IMR-90 (cell line): ENCODE results near the gene DIO1. TPM values are rescaled to one million over a fixed set of nuclear protein-coding genes. Genes with fewer than 3 reads are reported as not detected.

Experiments
- ATAC-seq: fragments of 200-7000 bp; cut with Tn5 transposase; 2 replicates; pipeline ENCODE4 v1.9.1; 2020; ENCODE audit warnings: low read depth, mild to moderate bottlenecking, moderate library complexity
- BruUV-seq: library from RNA; stranded (reverse); fragments of 400-500 nt; replicated peaks from 2 replicates; lab custom pipeline; 2021; lab: Mats Ljungman, UMichigan
- CTCF ChIA-PET: fragments of 300-600 bp; formaldehyde crosslinking; extraction: SDS; loops from one replicate; lab custom pipeline; 2021; ENCODE audit warnings: antibody characterized with exemption; lab: Yijun Ruan, JAX
- POLR2A ChIA-PET: fragments of 300-600 bp; sonication (Branson Sonifier 250); formaldehyde crosslinking; loops from one replicate; lab custom pipeline; 2022; ENCODE audit warnings: antibody characterized with exemption; ENCODE audit not compliant: unreplicated experiment; lab: Charles Lee
- DNase-seq: peaks from one replicate; pipeline ENCODE4 v3.0.0; 2013
- H2AFZ ChIP-seq: replicated peaks from 2 replicates; pipeline ENCODE3; 2013; ENCODE audit warnings: low read length, mild to moderate bottlenecking; ENCODE audit not compliant: poor library complexity
- H2AK5ac ChIP-seq: 2 replicates; pipeline ENCODE4 v1.6.1; 2013; ENCODE audit warnings: low read depth, low read length, inconsistent platforms
- H2AK9ac ChIP-seq: replicated peaks from 2 replicates; pipeline ENCODE3; 2013; ENCODE audit warnings: mild to moderate bottlenecking, low read depth, low read length, moderate library complexity; ENCODE audit not compliant: poor library complexity
- H2BK120ac ChIP-seq: 2 replicates; pipeline ENCODE4 v1.6.1; 2013; ENCODE audit warnings: low read depth, low read length, inconsistent platforms
- H2BK15ac ChIP-seq: 3 replicates; pipeline ENCODE4 v1.6.1; 2013; ENCODE audit warnings: low read depth, low read length, inconsistent platforms
- H2BK20ac ChIP-seq: 2 replicates; pipeline ENCODE4 v1.6.1; 2013; ENCODE audit warnings: low read depth, mild to moderate bottlenecking, inconsistent platforms, low read length, moderate library complexity
- H2BK5ac ChIP-seq: 2 replicates; pipeline ENCODE4 v1.6.1; 2013; ENCODE audit warnings: mild to moderate bottlenecking, low read depth, low read length, inconsistent platforms; ENCODE audit not compliant: poor library complexity, severe bottlenecking
- H3K14ac ChIP-seq: replicated peaks from 2 replicates; pipeline ENCODE4 v1.6.1; 2013; ENCODE audit warnings: low read depth, low read length, inconsistent platforms
- H3K18ac ChIP-seq: 2 replicates; pipeline ENCODE4 v1.6.1; 2013; ENCODE audit warnings: low read depth, low read length, control low read depth
- H3K23ac ChIP-seq: 2 replicates; pipeline ENCODE4 v1.6.1; 2013; ENCODE audit warnings: low read depth, low read length, inconsistent platforms
- H3K27ac ChIP-seq: 2 replicates; pipeline ENCODE4 v1.5.1; 2013; ENCODE audit warnings: mild to moderate bottlenecking, control low read depth, low read length; ENCODE audit not compliant: insufficient read depth
- H3K27me3 ChIP-seq: 2 replicates; pipeline ENCODE4 v1.6.1; 2013; ENCODE audit warnings: low read length; ENCODE audit not compliant: control insufficient read depth, insufficient read depth
- H3K36me3 ChIP-seq: 2 replicates; pipeline ENCODE4 v1.6.1; 2013; ENCODE audit warnings: low read length, mixed read lengths; ENCODE audit not compliant: control insufficient read depth, insufficient read depth
- H3K4ac ChIP-seq: 2 replicates; pipeline ENCODE4 v1.6.1; 2013; ENCODE audit warnings: low read depth, low read length, inconsistent platforms
- H3K4me1 ChIP-seq: 2 replicates; pipeline ENCODE4 v1.6.1; 2013; ENCODE audit warnings: low read length, mixed read lengths; ENCODE audit not compliant: control insufficient read depth, insufficient read depth
- H3K4me2 ChIP-seq: 2 replicates; pipeline ENCODE4 v1.6.1; 2013; ENCODE audit warnings: low read depth, mild to moderate bottlenecking, control low read depth, low read length, moderate library complexity
- H3K4me3 ChIP-seq: 2 replicates; pipeline ENCODE4 v1.5.1; 2013; ENCODE audit warnings: low read depth, mild to moderate bottlenecking, control low read depth, low read length, moderate library complexity; ENCODE audit not compliant: insufficient read depth
- H3K56ac ChIP-seq: 2 replicates; pipeline ENCODE4 v1.6.1; 2013; ENCODE audit warnings: low read length, inconsistent platforms; ENCODE audit not compliant: insufficient read depth; ENCODE audit errors: extremely low read depth
- H3K79me1 ChIP-seq, 2 experiments: 2 replicates each; pipeline ENCODE4 v1.6.1; 2013; ENCODE audit warnings: low read length in 2 of 2, inconsistent platforms in 1 of 2, low read depth in 1 of 2
- H3K9ac ChIP-seq: 2 replicates; pipeline ENCODE4 v1.6.1; 2013; ENCODE audit warnings: low read depth, low read length, control low read depth
- H3K9me1 ChIP-seq: 2 replicates; pipeline ENCODE4 v1.6.1; 2013; ENCODE audit warnings: low read length, inconsistent platforms; ENCODE audit not compliant: insufficient read depth
- H3K9me3 ChIP-seq: 2 replicates; pipeline ENCODE4 v1.6.1; 2013; ENCODE audit warnings: low read length; ENCODE audit not compliant: control insufficient read depth, insufficient read depth
- H4K20me1 ChIP-seq: 2 replicates; pipeline ENCODE4 v1.6.1; 2013; ENCODE audit warnings: low read length, inconsistent platforms; ENCODE audit not compliant: insufficient read depth
- H4K5ac ChIP-seq: 2 replicates; pipeline ENCODE4 v1.6.1; 2013; ENCODE audit warnings: mild to moderate bottlenecking, low read depth, low read length, control low read depth
- H4K8ac ChIP-seq, 2 experiments: 2 replicates each; pipeline ENCODE4 v1.6.1; 2013; ENCODE audit warnings: low read depth in 2 of 2, low read length in 2 of 2, control low read depth in 1 of 2, inconsistent platforms in 1 of 2
- H4K91ac ChIP-seq: 2 replicates; pipeline ENCODE4 v1.6.1; 2013; ENCODE audit warnings: low read depth, low read length, inconsistent platforms; ENCODE audit not compliant: insufficient read depth
- BHLHE40 ChIP-seq: fragments of 150-350 bp; IDR thresholded peaks from 2 replicates; pipeline ENCODE4 v1.6.1; 2016; ENCODE audit warnings: mild to moderate bottlenecking, low read depth, low read length
- CEBPB ChIP-seq: IDR thresholded peaks from 2 replicates; pipeline ENCODE4 v1.6.1; 2012; ENCODE audit warnings: low read depth, low read length, improper control_type of control experiment
- CHD1 ChIP-seq: IDR thresholded peaks from 2 replicates; pipeline ENCODE4 v1.6.1; 2012; ENCODE audit warnings: low read depth, low read length, improper control_type of control experiment
- CTCF ChIP-seq: conservative IDR thresholded peaks from 2 replicates; pipeline ENCODE4 v1.5.1; 2012; ENCODE audit warnings: mild to moderate bottlenecking, low read depth, low read length, improper control_type of control experiment
- ELK1 ChIP-seq: fragments of 150-350 bp; IDR thresholded peaks from 2 replicates; pipeline ENCODE4 v1.6.1; 2016; ENCODE audit warnings: low read depth, mild to moderate bottlenecking, low read length, moderate library complexity, borderline replicate concordance
- FOS ChIP-seq: fragments of 150-350 bp; IDR thresholded peaks from 2 replicates; pipeline ENCODE4 v1.6.1; 2016; ENCODE audit warnings: low read depth, low read length
- MAFK ChIP-seq: IDR thresholded peaks from 2 replicates; pipeline ENCODE4 v1.6.1; 2012; ENCODE audit warnings: low read depth, low read length, improper control_type of control experiment
- MAZ ChIP-seq: IDR thresholded peaks from 2 replicates; pipeline ENCODE4 v1.6.1; 2012; ENCODE audit warnings: low read depth, mild to moderate bottlenecking, low read length, improper control_type of control experiment, moderate library complexity, borderline replicate concordance
- MXI1 ChIP-seq: IDR thresholded peaks from 2 replicates; pipeline ENCODE4 v1.6.1; 2012; ENCODE audit warnings: low read depth, mild to moderate bottlenecking, low read length, moderate library complexity, borderline replicate concordance
- NFE2L2 ChIP-seq: fragments of 150-350 bp; IDR thresholded peaks from 2 replicates; pipeline ENCODE4 v1.6.1; 2016; ENCODE audit warnings: low read depth, mild to moderate bottlenecking, low read length
- POLR2A ChIP-seq: IDR thresholded peaks from 2 replicates; pipeline ENCODE4 v1.6.1; 2012; ENCODE audit warnings: mild to moderate bottlenecking, low read depth, low read length
- RAD21 ChIP-seq: IDR thresholded peaks from 2 replicates; pipeline ENCODE4 v1.6.1; 2012; ENCODE audit warnings: low read length, improper control_type of control experiment
- RCOR1 ChIP-seq: IDR thresholded peaks from 2 replicates; pipeline ENCODE4 v1.6.1; 2012; ENCODE audit warnings: mild to moderate bottlenecking, low read length, improper control_type of control experiment; ENCODE audit not compliant: insufficient replicate concordance
- RFX5 ChIP-seq: IDR thresholded peaks from 2 replicates; pipeline ENCODE4 v1.8.0; 2012; ENCODE audit warnings: low read depth, mild to moderate bottlenecking, low read length, moderate library complexity
- SMC3 ChIP-seq: fragments of 150-350 bp; IDR thresholded peaks from 2 replicates; pipeline ENCODE4 v1.6.1; 2016; ENCODE audit warnings: low read depth, mild to moderate bottlenecking, antibody characterized with exemption, low read length, moderate library complexity
- WGBS, 2 experiments: methylation state at CpG; one replicate each; pipeline versions ENCODE4 v1.1.5 to v1.1.7; 2013; ENCODE audit warnings: missing lambda C conversion rate in 2 of 2; ENCODE audit not compliant: insufficient read length in 1 of 2; ENCODE audit errors: extremely low coverage in 2 of 2; 5-methylcytosine and 5-hydroxymethylcytosine counted together
- dilution Hi-C: fragments of 300-500 bp; cut with HindIII; formaldehyde crosslinking; loops from one replicate; pipeline ENCODE4 v1.14.3; 2018; ENCODE audit warnings: low sequenced_read_pairs; ENCODE audit not compliant: unreplicated experiment
- in situ Hi-C: fragments of 300-500 bp; cut with MboI; formaldehyde crosslinking; loops from 3 replicates; pipeline ENCODE4 v1.14.3; 2019; ENCODE audit warnings: low sequenced_read_pairs, inconsistent platforms, mixed read lengths
- intact Hi-C: fragments of 100-400 bp; cut with micrococcal nuclease; formaldehyde crosslinking; loops from 2 replicates; pipeline ENCODE4 v1.10.0; 2022
- polyA plus RNA-seq, 3 experiments: library from polyadenylated mRNA; depleted of rRNA; stranded (reverse); fragments of >200 nt; gene quantifications; 2 replicates each; pipeline ENCODE4 v1.2.3, GENCODE V29; 2012; ENCODE audit warnings: low replicate concordance in 1 of 3
- total RNA-seq: library from RNA; depleted of rRNA; stranded (reverse); fragments of >200 nt; gene quantifications from 2 replicates; pipeline ENCODE4 v1.2.3, GENCODE V29; 2012

The DIO1 gene
- total and polyA plus RNA-seq, 2 of the 4 experiments (the other 2 are of a cell fraction), result not detected

GRCh38 chr1:53948291-53948690 is 54.3 kb downstream of the DIO1 start:
- DNase-seq (no peak), ATAC-seq (no peak)
- H3K4me3 ChIP-seq, result no peak overlapping the region
- BruUV-seq, result no TSS peak
- no peak overlapping the region for H2BK20ac ChIP-seq
- H3K9ac ChIP-seq, result peak overlapping the region; percentile 6; the same call in 1 of the 2 replicates
- no peaks in the 10 kb centered on the region for H3K9me3 ChIP-seq
- ChIA-PET CTCF (interaction anchor here (0.5 to 1.2 kb wide), 6 partner anchors 12 to 134 kb away, joined by 3 to 7 read pairs (median 3); no protein-coding TSS in a partner anchor), POLR2A (no interaction called here)
- H3K79me1 ChIP-seq, result peaks cover 43 to 69% of the 10 kb centered on the region in 2 experiments
- H3K18ac ChIP-seq, result no peak overlapping the region
- no peak overlapping the region for H3K27ac ChIP-seq
- H2BK5ac ChIP-seq, result no peak overlapping the region
- H2AK5ac ChIP-seq, result no peak overlapping the region
- no peak overlapping the region for H3K14ac ChIP-seq
- no peaks in the 10 kb centered on the region for H3K27me3 ChIP-seq
- H3K4me1 ChIP-seq, result peaks cover 10% of the 10 kb centered on the region
- no peak overlapping the region; the same call in 1 of the 2 replicates for H3K23ac ChIP-seq
- H2AK9ac ChIP-seq, result no peak overlapping the region
- H4K8ac ChIP-seq, result no peak overlapping the region
- dilution Hi-C loops, result no loop called here
- peaks cover 15% of the 10 kb centered on the region for H3K9me1 ChIP-seq
- H2AFZ ChIP-seq, result no peak overlapping the region
- H4K20me1 ChIP-seq, result peaks cover 40% of the 10 kb centered on the region
- intact Hi-C loops, result loop anchor here (5.0 kb wide), 2 partner anchors 86 to 461 kb away; no protein-coding TSS in a partner anchor
- no peak overlapping the region for H2BK15ac ChIP-seq
- no peak overlapping the region for H2BK120ac ChIP-seq
- peaks cover 10% of the 10 kb centered on the region for H3K36me3 ChIP-seq
- H3K4me2 ChIP-seq, result no peak overlapping the region
- H4K5ac ChIP-seq, result no peak overlapping the region
- WGBS, 2 experiments, result no CpG with 5 or more reads among the region's 5 CpGs
- no peak overlapping the region for H4K91ac ChIP-seq
- H3K4ac ChIP-seq, result no peak overlapping the region
- in situ Hi-C loops, result loop anchor here (5.0 kb wide), 1 partner anchor 66 kb away; no protein-coding TSS in a partner anchor
- TF ChIP-seq FOS (no peak), NFE2L2 (no peak), MXI1 (no peak), CTCF (no peak), ELK1 (no peak), MAZ (no peak), RFX5 (no peak), MAFK (no peak), POLR2A (no peak), CHD1 (no peak), BHLHE40 (no peak), RCOR1 (no peak), CEBPB (no peak), SMC3 (no peak), RAD21 (no peak)
- H3K56ac ChIP-seq, result no peak overlapping the region
